Neural cell (in vitro differentiated cells): ENCODE results near the gene ZNF879.

Experiments used
- EP300 ChIP-seq: fragments of 450-650 bp; conservative IDR thresholded peaks from 2 replicates; pipeline ENCODE4 v1.6.1; 2014; ENCODE audit warnings: antibody characterized with exemption, mild to moderate bottlenecking, moderate library complexity; ENCODE audit not compliant: poor library complexity, severe bottlenecking
- EZH2 ChIP-seq: fragments of 200-600, 300-800 bp; shearing (Covaris generic), sonication (generic); IDR thresholded peaks from 2 replicates; pipeline ENCODE4 v1.6.1; 2014; ENCODE audit warnings: antibody characterized with exemption, low read length, borderline replicate concordance, mild to moderate bottlenecking; ENCODE audit not compliant: insufficient read depth, poor library complexity, severe bottlenecking
- MXI1 ChIP-seq: fragments of 450-650 bp; conservative IDR thresholded peaks from 2 replicates; pipeline ENCODE4 v1.6.1; 2014; ENCODE audit warnings: antibody characterized with exemption, mild to moderate bottlenecking; ENCODE audit not compliant: poor library complexity, severe bottlenecking
- POLR2AphosphoS5 ChIP-seq: IDR thresholded peaks from 2 replicates; pipeline ENCODE4 v1.6.1; 2012
- RAD21 ChIP-seq: fragments of 450-650 bp; conservative IDR thresholded peaks from 2 replicates; pipeline ENCODE4 v1.6.1; 2014; ENCODE audit warnings: antibody characterized with exemption, mild to moderate bottlenecking, moderate library complexity
- REST ChIP-seq: IDR thresholded peaks from 2 replicates; pipeline ENCODE4 v1.6.1; 2012; ENCODE audit warnings: borderline replicate concordance
- SMC3 ChIP-seq: fragments of 450-650 bp; conservative IDR thresholded peaks from 2 replicates; pipeline ENCODE4 v1.6.1; 2014; ENCODE audit warnings: antibody characterized with exemption, mild to moderate bottlenecking, moderate library complexity; ENCODE audit not compliant: poor library complexity
- TF ChIP-seq, protein P1 (sequence below): fragments of 450-650 bp; IDR thresholded peaks from 2 replicates; pipeline ENCODE4 v1.5.1; 2014; ENCODE audit warnings: antibody characterized with exemption, mild to moderate bottlenecking, moderate library complexity; ENCODE audit not compliant: poor library complexity, severe bottlenecking

DNA sequence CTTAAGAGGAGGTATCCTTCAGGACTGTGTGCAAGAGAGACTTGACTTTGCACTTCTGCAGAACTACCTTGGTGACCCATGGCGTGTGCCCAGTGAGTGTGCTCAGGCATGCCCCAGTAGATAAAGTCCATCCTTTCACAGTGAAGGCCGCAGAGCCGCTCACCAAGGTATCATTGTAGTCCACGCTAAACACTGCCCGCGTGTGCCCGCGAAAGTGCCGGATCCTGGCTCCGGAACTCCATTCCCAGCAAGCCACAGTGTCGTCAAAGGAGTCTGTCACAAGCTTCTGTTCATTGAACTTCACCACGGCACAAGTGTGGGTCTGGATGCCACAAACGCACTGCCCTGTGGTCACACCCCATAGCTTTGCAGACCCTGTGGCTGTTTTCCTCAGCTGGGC lies 25.2 kb upstream of the ZNF879 start:
- TF ChIP-seq, protein P1, sequence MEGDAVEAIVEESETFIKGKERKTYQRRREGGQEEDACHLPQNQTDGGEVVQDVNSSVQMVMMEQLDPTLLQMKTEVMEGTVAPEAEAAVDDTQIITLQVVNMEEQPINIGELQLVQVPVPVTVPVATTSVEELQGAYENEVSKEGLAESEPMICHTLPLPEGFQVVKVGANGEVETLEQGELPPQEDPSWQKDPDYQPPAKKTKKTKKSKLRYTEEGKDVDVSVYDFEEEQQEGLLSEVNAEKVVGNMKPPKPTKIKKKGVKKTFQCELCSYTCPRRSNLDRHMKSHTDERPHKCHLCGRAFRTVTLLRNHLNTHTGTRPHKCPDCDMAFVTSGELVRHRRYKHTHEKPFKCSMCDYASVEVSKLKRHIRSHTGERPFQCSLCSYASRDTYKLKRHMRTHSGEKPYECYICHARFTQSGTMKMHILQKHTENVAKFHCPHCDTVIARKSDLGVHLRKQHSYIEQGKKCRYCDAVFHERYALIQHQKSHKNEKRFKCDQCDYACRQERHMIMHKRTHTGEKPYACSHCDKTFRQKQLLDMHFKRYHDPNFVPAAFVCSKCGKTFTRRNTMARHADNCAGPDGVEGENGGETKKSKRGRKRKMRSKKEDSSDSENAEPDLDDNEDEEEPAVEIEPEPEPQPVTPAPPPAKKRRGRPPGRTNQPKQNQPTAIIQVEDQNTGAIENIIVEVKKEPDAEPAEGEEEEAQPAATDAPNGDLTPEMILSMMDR: no peak
- no peak for TF ChIP-seq EP300
- no peak for TF ChIP-seq RAD21
- no peak for TF ChIP-seq EZH2
- TF ChIP-seq POLR2AphosphoS5: no peak
- TF ChIP-seq REST: no peak
- TF ChIP-seq MXI1: no peak
- no peak for TF ChIP-seq SMC3
